Progenitor cell of endocrine pancreas (in vitro differentiated cells): ENCODE measurements around the gene TCF12. TPM values are rescaled to one million over a fixed set of nuclear protein-coding genes. Genes with fewer than 3 reads are reported as not detected.

Experiments
- DNase-seq: peaks from one replicate; pipeline ENCODE4 v3.0.0; 2021; ENCODE audit warnings: low spot score; ENCODE audit not compliant: unreplicated experiment
- H3K27ac Mint-ChIP-seq: 2 replicates; pipeline ENCODE4 v1.8.0; 2021; ENCODE audit warnings: mild to moderate bottlenecking, moderate library complexity, mixed read lengths
- H3K27me3 Mint-ChIP-seq: 2 replicates; pipeline ENCODE4 v1.8.0; 2021; ENCODE audit warnings: mixed read lengths
- H3K36me3 Mint-ChIP-seq: 2 replicates; pipeline ENCODE4 v1.8.0; 2022; ENCODE audit warnings: mixed read lengths; ENCODE audit not compliant: insufficient read depth
- H3K4me1 Mint-ChIP-seq: 2 replicates; pipeline ENCODE4 v1.8.0; 2021; ENCODE audit warnings: low read depth, mixed read lengths
- H3K4me3 Mint-ChIP-seq: 2 replicates; pipeline ENCODE4 v1.8.0; 2021; ENCODE audit warnings: low read depth, mild to moderate bottlenecking, moderate library complexity, mixed read lengths
- H3K9me3 Mint-ChIP-seq: 2 replicates; pipeline ENCODE4 v1.8.0; 2021; ENCODE audit warnings: low read depth, mixed read lengths
- CTCF ChIP-seq: fragments of 200-600 bp; sonication (generic); IDR thresholded peaks from one replicate; pipeline ENCODE4 v1.5.0; 2021; ENCODE audit warnings: antibody characterized with exemption, mild to moderate bottlenecking; ENCODE audit not compliant: unreplicated experiment
- total RNA-seq: library from RNA; stranded (reverse); gene quantifications from 2 replicates; pipeline ENCODE4 v1.2.1, GENCODE V29; 2021

Gene TCF12
- total RNA-seq, 1 donor from 2014 or later = 164 TPM

DNA sequence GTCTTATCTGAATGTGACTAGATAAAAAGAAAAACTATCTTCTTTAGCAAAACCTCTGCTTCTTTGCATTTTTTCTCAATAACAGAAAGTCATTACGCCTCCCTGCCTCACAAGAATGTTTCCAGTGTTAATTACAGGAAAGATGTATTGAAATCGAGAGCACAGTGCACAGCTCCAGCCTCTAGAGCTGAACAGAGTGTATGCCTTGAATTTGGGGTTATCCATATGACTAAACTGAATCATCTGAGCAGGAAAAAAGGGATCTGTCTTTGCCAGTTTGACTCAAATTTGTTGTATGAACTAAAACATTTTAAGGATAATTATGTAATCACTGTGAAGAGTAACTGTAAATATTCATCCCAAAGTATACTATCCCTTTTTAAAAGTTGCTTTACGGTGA, 308.7 kb downstream of the TCF12 start:
- H3K4me3 Mint-ChIP-seq = no peak overlapping the region
- no peaks in the 10 kb centered on the region for H3K27me3 Mint-ChIP-seq
- peaks cover 15% of the 10 kb centered on the region for H3K4me1 Mint-ChIP-seq
- no peak for DNase-seq
- no peaks in the 10 kb centered on the region for H3K36me3 Mint-ChIP-seq
- no peak for TF ChIP-seq CTCF
- no peaks in the 10 kb centered on the region for H3K9me3 Mint-ChIP-seq
- H3K27ac Mint-ChIP-seq = no peak overlapping the region

DNA sequence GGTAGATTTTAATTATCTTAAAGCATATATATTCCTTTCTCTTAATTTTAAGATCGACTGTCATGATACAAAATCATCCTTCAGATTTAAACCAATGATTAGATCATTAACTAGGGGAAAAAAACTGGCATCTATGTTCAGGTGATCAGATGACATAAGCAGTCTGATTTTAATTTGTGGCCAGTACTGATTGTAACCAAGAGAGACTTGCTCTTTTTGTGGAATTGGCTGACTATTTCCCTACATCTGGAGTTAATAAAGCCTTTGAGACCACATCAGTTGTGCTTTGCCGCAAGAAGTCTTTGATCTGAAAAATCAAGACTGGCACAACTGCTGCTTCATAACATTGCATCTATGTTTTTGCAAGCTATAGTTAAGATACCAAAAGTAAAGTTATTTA, 309.5 kb downstream of the TCF12 start:
- Mint-ChIP-seq H3K4me1 (peaks cover 15% of the 10 kb centered on the region), H3K27ac (no peak overlapping the region), H3K4me3 (no peak overlapping the region), H3K27me3 (no peaks in the 10 kb centered on the region), H3K36me3 (peaks cover 2% of the 10 kb centered on the region), H3K9me3 (no peaks in the 10 kb centered on the region)
- no peak for TF ChIP-seq CTCF
- no peak for DNase-seq

GRCh38 chr15:57228395-57228794, 310.0 kb downstream of the TCF12 start:
- H3K4me3 Mint-ChIP-seq = no peak overlapping the region
- no peaks in the 10 kb centered on the region for H3K9me3 Mint-ChIP-seq
- H3K27me3 Mint-ChIP-seq = no peaks in the 10 kb centered on the region
- no peak for TF ChIP-seq CTCF
- H3K4me1 Mint-ChIP-seq = peaks cover 15% of the 10 kb centered on the region
- H3K27ac Mint-ChIP-seq = no peak overlapping the region
- peaks cover 3% of the 10 kb centered on the region for H3K36me3 Mint-ChIP-seq
- no peak for DNase-seq

- H3K4me3 Mint-ChIP-seq = no peak overlapping the region
- DNase-seq = no peak
- peaks cover 13% of the 10 kb centered on the region for H3K4me1 Mint-ChIP-seq
- H3K36me3 Mint-ChIP-seq = peaks cover 7% of the 10 kb centered on the region
- no peak overlapping the region for H3K27ac Mint-ChIP-seq
- no peak for TF ChIP-seq CTCF
- no peaks in the 10 kb centered on the region for H3K9me3 Mint-ChIP-seq
- H3K27me3 Mint-ChIP-seq = no peaks in the 10 kb centered on the region
Measured at GRCh38 chr15:57229051-57229450, 310.6 kb downstream of the TCF12 start.

DNA sequence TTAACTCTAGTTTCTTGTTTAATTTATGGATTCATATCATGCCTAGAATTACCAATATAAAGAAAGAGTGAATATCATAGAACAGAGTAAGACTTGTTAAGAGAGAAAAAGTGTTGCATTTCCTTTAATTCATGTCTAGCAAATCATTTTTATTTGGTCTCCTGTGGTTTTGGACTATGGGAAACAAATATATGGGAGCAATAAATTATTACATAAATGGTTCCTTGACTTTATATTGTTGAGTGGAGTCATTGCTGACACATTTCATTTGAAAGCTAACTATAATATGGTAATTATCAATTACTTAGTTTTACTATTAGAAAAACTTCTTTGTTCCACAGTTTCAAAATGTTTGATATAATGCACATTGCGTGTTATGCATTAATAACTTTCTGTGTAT, 313.1 kb downstream of the TCF12 start:
- no peak for TF ChIP-seq CTCF
- H3K27ac Mint-ChIP-seq = no peak overlapping the region
- no peak for DNase-seq
- no peaks in the 10 kb centered on the region for H3K27me3 Mint-ChIP-seq
- peaks cover 14% of the 10 kb centered on the region for H3K36me3 Mint-ChIP-seq
- no peak overlapping the region for H3K4me3 Mint-ChIP-seq
- no peaks in the 10 kb centered on the region for H3K9me3 Mint-ChIP-seq
- H3K4me1 Mint-ChIP-seq = peaks cover 23% of the 10 kb centered on the region

- Mint-ChIP-seq H3K27me3 (no peaks in the 10 kb centered on the region), H3K27ac (no peak overlapping the region), H3K4me3 (no peak overlapping the region), H3K36me3 (peaks cover 18% of the 10 kb centered on the region), H3K9me3 (no peaks in the 10 kb centered on the region), H3K4me1 (peaks cover 25% of the 10 kb centered on the region)
- no peak for DNase-seq
- TF ChIP-seq CTCF = no peak
Measured at GRCh38 chr15:57234156-57234555, 315.7 kb downstream of the TCF12 start.
